GM12874 (cell line): ENCODE results near the gene TOX2.

ENCODE experiments used
- CTCF ChIP-seq: IDR thresholded peaks from 2 replicates; pipeline ENCODE4 v1.5.1; 2011; ENCODE audit warnings: low read depth, mild to moderate bottlenecking, control low read depth, low read length, moderate library complexity; ENCODE audit not compliant: insufficient read depth

TOX2 gene

GRCh38 chr20:43961541-43962471 is 47.2 kb downstream of the TOX2 start:
- TF ChIP-seq CTCF = no peak

- TF ChIP-seq CTCF = no peak
Observed at GRCh38 chr20:43962530-43962929, 47.9 kb downstream of the TOX2 start.

GRCh38 chr20:43963233-43963632 is 48.6 kb downstream of the TOX2 start:
- no peak for TF ChIP-seq CTCF

- no peak for TF ChIP-seq CTCF
Observed at GRCh38 chr20:43963872-43964791, 49.5 kb downstream of the TOX2 start.

GRCh38 chr20:43968341-43969000 is 53.8 kb downstream of the TOX2 start:
- TF ChIP-seq CTCF = no peak

GRCh38 chr20:43969028-43969447 is 54.4 kb downstream of the TOX2 start:
- no peak for TF ChIP-seq CTCF

- no peak for TF ChIP-seq CTCF
Observed at GRCh38 chr20:43969501-43970182, 55.0 kb downstream of the TOX2 start.
